IPS DF 4.7 (cell line): ENCODE data around the gene UBTD1.
"Not testable (repeated sequence)": the region's sequence is repeated elsewhere in the genome, so short reads cannot be mapped to it uniquely, and the experiment has no call there.

ENCODE experiments used
- DNase-seq: peaks from one replicate; pipeline ENCODE4 v3.0.0-alpha.2; 2013; ENCODE audit warnings: low spot score; ENCODE audit errors: extremely low read depth

UBTD1 gene

GRCh38 chr10:97498841-97499560, at the start of gene UBTD1:
UBTD1 (plus strand) TSS chr10:97498924; CDS start chr10:97499204, 280 bp downstream.
- DNase-seq, result no peak

- no peak for DNase-seq
Observed at GRCh38 chr10:97450828-97451227, 47.9 kb upstream of the UBTD1 start.

- DNase-seq, result no peak
Observed at GRCh38 chr10:97451605-97452004, 47.1 kb upstream of the UBTD1 start.

- DNase-seq, result no peak
Observed at GRCh38 chr10:97452352-97452751, 46.4 kb upstream of the UBTD1 start.

- DNase-seq, result no peak
Observed at GRCh38 chr10:97454330-97455036, 44.2 kb upstream of the UBTD1 start.

- no peak for DNase-seq
Observed at GRCh38 chr10:97456034-97456685, 42.6 kb upstream of the UBTD1 start.

- DNase-seq, result no peak
Observed at GRCh38 chr10:97456686-97457065, 42.0 kb upstream of the UBTD1 start.

GRCh38 chr10:97459111-97459510, 39.6 kb upstream of the UBTD1 start:
- DNase-seq, result no peak

GRCh38 chr10:97459933-97460332, 38.8 kb upstream of the UBTD1 start:
- no peak for DNase-seq

GRCh38 chr10:97462309-97462708, 36.4 kb upstream of the UBTD1 start:
- DNase-seq, result no peak

GRCh38 chr10:97463363-97464132, 35.2 kb upstream of the UBTD1 start:
- no peak for DNase-seq

- no peak for DNase-seq
Observed at GRCh38 chr10:97464226-97464625, 34.5 kb upstream of the UBTD1 start.

- no peak for DNase-seq
Observed at GRCh38 chr10:97465982-97466381, 32.7 kb upstream of the UBTD1 start.

GRCh38 chr10:97466755-97467154, 32.0 kb upstream of the UBTD1 start:
- no peak for DNase-seq

- no peak for DNase-seq
Observed at GRCh38 chr10:97468162-97468561, 30.6 kb upstream of the UBTD1 start.

- DNase-seq, result not testable (repeated sequence)
Observed at GRCh38 chr10:97468781-97469180, 29.9 kb upstream of the UBTD1 start.

GRCh38 chr10:97474918-97475317, 23.8 kb upstream of the UBTD1 start:
- no peak for DNase-seq

- DNase-seq, result no peak
Observed at GRCh38 chr10:97475936-97476594, 22.7 kb upstream of the UBTD1 start.

GRCh38 chr10:97479410-97479809, 19.3 kb upstream of the UBTD1 start:
- not testable (repeated sequence) for DNase-seq

- peak; percentile 97 for DNase-seq
Observed at GRCh38 chr10:97479939-97480338, 18.8 kb upstream of the UBTD1 start.

- no peak for DNase-seq
Observed at GRCh38 chr10:97481071-97481470, 17.7 kb upstream of the UBTD1 start.
